ENCODE measurements around the gene SHISA3. TPM values are rescaled to one million over a fixed set of nuclear protein-coding genes. Genes with fewer than 3 reads are reported as not detected.

SHISA3 gene
- total and polyA plus RNA-seq, 2 of the 8 experiments (the other 6 are each of a cell fraction or from before 2014, with no cell fraction given): 2.0 to 9.3 TPM

GRCh38 chr4:42392436-42392835, 4.9 kb upstream of the SHISA3 start (continued):
- no peak for TF ChIP-seq CHD7 (IDR thresholded peaks at IDR 0.05; ENCODE audit: insufficient replicate concordance, low read length)
